Right lobe of liver (tissue), 4 donors: ENCODE results near the gene SLC10A1.

Experiments
- POLR2A ChIP-seq: fragments of 450-650 bp; IDR thresholded peaks from one replicate; pipeline ENCODE4 v1.6.1; 2017; ENCODE audit warnings: antibody characterized with exemption, mild to moderate bottlenecking
- TF ChIP-seq, protein P1 (sequence below), 4 donors: fragments of 200-600 bp in 3 of 4; fragments of 450-650 bp in 1 of 4; IDR thresholded peaks; one replicate each; pipeline versions ENCODE4 v1.5.1 to v1.8.0; 2016 to 2022; ENCODE audit warnings: antibody characterized with exemption in 4 of 4, mild to moderate bottlenecking in 2 of 4
- donor health status: DM: no; HTN: no; CAD: no.
- donor health status: DM: no; HTN: no; CAD: no.
- donor health status: DM: no; HTN: yes; CAD: no.

DNA sequence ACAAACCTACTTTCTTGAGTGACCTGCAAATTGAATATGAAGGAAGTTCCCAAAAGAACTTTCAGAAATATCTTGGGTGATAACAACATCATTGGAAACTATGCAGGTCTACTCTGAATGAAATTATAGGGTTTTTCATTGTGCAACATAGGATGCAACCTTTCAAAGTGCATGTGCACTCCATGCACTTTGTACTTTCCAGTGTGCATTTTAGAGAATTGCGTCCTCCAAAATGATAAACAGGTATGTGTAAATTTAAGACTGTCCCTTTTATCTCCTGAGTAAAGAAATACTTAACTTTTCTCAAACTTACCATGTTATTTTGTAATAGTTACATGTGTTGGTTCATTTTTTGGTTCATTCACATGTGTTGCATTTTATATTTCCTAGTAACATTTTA, 16.9 kb downstream of the SLC10A1 start:
- TF ChIP-seq POLR2A, result no peak
- TF ChIP-seq, protein P1, sequence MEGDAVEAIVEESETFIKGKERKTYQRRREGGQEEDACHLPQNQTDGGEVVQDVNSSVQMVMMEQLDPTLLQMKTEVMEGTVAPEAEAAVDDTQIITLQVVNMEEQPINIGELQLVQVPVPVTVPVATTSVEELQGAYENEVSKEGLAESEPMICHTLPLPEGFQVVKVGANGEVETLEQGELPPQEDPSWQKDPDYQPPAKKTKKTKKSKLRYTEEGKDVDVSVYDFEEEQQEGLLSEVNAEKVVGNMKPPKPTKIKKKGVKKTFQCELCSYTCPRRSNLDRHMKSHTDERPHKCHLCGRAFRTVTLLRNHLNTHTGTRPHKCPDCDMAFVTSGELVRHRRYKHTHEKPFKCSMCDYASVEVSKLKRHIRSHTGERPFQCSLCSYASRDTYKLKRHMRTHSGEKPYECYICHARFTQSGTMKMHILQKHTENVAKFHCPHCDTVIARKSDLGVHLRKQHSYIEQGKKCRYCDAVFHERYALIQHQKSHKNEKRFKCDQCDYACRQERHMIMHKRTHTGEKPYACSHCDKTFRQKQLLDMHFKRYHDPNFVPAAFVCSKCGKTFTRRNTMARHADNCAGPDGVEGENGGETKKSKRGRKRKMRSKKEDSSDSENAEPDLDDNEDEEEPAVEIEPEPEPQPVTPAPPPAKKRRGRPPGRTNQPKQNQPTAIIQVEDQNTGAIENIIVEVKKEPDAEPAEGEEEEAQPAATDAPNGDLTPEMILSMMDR (IDR thresholded peaks at IDR 0.05), result no peak
